MM.1S (cell line): Measurements from ENCODE around the gene ACAA2.

Experiments used
- EZH2 ChIP-seq: fragments of 300-600 bp; sonication (generic); optimal IDR thresholded peaks from 2 replicates; pipeline ENCODE3; 2017; ENCODE audit warnings: low read depth, mild to moderate bottlenecking, antibody characterized with exemption, low read length, mixed read lengths
- TF ChIP-seq, protein P1 (sequence below): fragments of 300-600 bp; sonication (generic); IDR thresholded peaks from 2 replicates; pipeline ENCODE4 v1.5.1; 2016; ENCODE audit warnings: antibody characterized with exemption, low read length, mixed read lengths

DNA sequence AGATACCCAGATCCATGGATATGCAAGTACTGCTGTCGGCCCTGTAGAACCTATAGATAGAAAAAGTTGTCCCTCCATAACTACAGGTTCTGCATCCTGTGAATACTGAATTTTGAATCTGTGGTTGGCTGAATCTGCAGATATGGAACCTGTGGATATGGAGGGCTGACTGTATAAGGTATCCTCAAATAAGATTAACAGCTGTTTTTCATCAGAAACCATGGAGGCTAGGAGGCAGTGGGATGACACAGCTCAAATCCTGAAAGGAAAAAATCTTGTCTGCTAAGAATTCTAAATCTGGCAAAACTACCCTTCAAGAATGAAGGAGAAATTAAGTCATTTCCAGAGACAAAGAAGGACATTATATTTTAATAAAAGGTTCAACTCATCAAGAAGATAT lies 14.7 kb upstream of the ACAA2 start:
- TF ChIP-seq, protein P1, sequence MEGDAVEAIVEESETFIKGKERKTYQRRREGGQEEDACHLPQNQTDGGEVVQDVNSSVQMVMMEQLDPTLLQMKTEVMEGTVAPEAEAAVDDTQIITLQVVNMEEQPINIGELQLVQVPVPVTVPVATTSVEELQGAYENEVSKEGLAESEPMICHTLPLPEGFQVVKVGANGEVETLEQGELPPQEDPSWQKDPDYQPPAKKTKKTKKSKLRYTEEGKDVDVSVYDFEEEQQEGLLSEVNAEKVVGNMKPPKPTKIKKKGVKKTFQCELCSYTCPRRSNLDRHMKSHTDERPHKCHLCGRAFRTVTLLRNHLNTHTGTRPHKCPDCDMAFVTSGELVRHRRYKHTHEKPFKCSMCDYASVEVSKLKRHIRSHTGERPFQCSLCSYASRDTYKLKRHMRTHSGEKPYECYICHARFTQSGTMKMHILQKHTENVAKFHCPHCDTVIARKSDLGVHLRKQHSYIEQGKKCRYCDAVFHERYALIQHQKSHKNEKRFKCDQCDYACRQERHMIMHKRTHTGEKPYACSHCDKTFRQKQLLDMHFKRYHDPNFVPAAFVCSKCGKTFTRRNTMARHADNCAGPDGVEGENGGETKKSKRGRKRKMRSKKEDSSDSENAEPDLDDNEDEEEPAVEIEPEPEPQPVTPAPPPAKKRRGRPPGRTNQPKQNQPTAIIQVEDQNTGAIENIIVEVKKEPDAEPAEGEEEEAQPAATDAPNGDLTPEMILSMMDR = no peak
- no peak for TF ChIP-seq EZH2
